GM12864 (cell line): ENCODE data around the gene CHST13.

Source experiments
- DNase-seq: peaks from one replicate; pipeline ENCODE4 v3.0.0-alpha.2; 2011; ENCODE audit warnings: low read depth
- H3K4me3 ChIP-seq: 2 replicates; pipeline ENCODE4 v1.5.1; 2011; ENCODE audit warnings: mild to moderate bottlenecking, low read depth, low read length, control low read depth
- TF ChIP-seq, protein P1 (sequence below): IDR thresholded peaks from 2 replicates; pipeline ENCODE4 v1.5.1; 2011; ENCODE audit warnings: low read depth, mild to moderate bottlenecking, moderate library complexity, low read length, control low read depth, inconsistent platforms; ENCODE audit errors: missing control alignments

CHST13 gene

DNA sequence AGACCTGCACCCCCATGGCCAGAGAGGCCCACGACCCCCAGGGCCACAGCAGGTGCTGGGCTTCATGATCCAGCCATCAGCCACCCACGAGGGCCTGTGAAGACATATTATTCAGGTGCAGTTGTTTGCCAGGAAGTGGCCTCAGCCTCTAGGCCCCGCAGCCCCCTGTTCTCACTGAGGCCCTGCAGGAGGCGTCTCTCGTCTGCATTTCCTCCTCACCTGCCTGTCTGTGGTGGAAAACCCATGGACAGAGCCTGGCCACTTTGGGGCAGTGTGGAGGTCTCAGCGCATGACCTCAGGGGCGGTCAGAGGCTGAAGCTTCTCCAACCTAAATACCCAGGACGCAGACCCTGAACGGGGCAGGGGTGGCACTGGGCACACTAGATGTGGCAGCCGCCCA is 25.0 kb upstream of the CHST13 start:
- no peak for DNase-seq
- H3K4me3 ChIP-seq: no peak overlapping the region
- TF ChIP-seq, protein P1, sequence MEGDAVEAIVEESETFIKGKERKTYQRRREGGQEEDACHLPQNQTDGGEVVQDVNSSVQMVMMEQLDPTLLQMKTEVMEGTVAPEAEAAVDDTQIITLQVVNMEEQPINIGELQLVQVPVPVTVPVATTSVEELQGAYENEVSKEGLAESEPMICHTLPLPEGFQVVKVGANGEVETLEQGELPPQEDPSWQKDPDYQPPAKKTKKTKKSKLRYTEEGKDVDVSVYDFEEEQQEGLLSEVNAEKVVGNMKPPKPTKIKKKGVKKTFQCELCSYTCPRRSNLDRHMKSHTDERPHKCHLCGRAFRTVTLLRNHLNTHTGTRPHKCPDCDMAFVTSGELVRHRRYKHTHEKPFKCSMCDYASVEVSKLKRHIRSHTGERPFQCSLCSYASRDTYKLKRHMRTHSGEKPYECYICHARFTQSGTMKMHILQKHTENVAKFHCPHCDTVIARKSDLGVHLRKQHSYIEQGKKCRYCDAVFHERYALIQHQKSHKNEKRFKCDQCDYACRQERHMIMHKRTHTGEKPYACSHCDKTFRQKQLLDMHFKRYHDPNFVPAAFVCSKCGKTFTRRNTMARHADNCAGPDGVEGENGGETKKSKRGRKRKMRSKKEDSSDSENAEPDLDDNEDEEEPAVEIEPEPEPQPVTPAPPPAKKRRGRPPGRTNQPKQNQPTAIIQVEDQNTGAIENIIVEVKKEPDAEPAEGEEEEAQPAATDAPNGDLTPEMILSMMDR: no peak

DNA sequence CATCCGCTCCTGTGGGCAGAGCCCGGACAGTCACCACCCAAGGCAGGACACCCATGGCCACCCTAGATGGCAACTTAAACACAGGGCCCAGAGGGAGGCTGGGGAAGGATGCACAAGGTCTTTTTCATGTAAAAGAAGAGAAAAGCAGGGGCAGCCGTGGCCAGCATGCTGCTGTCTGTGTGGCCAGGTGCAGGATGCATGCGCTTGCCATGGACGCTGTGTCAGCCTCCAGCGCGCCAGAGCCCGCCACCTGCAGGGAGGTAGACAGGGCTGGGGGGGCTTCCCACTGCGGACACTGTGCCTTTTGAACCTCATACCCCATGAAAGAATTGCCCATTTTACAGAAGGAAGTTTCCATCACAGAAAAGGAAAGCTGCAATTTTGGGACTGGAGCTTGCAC is 24.6 kb upstream of the CHST13 start:
- DNase-seq: no peak
- no peak overlapping the region for H3K4me3 ChIP-seq
- TF ChIP-seq, protein P1: no peak

DNA sequence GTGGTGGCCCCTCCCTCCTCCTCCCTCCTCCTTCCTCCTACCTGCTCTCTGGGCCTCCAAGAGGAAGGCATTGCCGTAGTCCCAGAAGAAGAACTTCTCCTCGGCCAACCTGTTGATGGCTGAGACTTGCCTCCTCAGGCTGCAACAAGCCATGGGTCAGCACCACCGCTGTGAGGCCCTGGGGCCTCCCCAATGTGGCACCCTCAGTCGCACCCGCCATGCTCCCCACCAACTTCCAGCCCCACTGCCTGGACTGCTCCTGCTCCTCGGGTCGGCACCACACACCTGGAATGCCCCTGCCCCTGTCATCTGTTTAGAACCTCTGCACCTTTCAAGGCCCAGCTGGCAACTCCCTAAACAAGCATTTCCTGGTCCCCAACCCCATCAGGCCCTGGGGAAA is 23.9 kb upstream of the CHST13 start:
- TF ChIP-seq, protein P1: no peak
- no peak overlapping the region for H3K4me3 ChIP-seq
- no peak for DNase-seq

DNA sequence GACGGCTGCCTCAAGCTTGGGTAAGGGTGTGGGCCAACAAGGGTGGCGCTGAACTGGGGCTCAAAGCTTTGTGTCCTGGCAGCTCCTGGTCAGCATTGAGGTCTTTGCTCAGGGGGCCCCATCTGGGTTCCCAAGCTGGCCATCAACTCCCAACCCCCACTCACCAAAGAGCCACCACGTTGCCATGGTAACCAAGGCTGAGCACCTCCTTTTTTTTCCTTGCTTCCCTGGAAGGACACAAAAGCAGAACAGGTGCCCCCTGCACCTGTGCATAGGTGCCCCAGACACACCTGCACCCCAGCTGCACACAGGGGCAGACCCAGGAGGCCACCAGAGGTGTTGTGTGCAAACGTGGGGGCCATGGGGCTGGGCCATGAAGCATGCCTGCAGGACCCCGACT is 22.9 kb upstream of the CHST13 start:
- TF ChIP-seq, protein P1: no peak
- no peak overlapping the region for H3K4me3 ChIP-seq
- DNase-seq: no peak

DNA sequence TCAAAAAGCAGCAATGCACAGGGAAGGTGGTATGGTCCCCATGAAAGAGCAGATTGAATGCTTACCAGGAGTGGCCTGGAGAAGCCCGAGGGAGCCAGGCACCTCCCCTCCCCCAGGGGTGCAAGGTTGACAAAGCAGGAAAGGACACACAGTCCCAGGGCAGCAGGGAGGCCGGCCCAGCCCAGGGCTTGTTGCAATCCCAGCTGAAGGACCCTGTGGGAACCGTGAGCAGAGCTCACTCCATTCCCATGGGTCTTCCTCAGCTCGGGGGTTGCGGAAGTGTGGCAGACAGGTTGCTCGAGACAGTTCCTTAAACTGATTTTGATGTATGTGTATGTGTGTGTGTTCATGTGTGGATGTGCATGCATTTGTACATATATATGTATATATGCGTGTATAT is 22.2 kb upstream of the CHST13 start:
- TF ChIP-seq, protein P1: no peak
- H3K4me3 ChIP-seq: no peak overlapping the region
- DNase-seq: no peak

DNA sequence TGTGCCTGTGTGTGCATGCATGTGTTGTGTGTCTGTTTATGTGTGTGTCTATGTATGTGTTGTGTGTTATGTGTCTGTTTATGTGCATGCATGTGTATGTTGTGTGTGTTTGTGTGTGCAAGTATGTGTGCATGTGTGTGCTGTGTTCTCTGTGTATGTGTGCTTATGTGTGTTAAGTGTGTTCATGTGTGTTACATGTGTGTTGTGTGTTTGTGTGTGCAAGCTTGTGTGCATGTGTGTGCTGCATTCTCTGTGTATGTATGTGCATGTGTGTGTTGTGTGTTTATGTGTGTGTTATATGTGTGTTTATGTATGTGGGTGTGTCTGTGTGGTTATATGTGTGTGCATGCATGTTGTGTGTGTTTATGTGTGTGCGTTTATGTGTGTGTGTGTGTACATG is 21.3 kb upstream of the CHST13 start:
- TF ChIP-seq, protein P1: no peak
- no peak overlapping the region for H3K4me3 ChIP-seq
- no peak for DNase-seq

DNA sequence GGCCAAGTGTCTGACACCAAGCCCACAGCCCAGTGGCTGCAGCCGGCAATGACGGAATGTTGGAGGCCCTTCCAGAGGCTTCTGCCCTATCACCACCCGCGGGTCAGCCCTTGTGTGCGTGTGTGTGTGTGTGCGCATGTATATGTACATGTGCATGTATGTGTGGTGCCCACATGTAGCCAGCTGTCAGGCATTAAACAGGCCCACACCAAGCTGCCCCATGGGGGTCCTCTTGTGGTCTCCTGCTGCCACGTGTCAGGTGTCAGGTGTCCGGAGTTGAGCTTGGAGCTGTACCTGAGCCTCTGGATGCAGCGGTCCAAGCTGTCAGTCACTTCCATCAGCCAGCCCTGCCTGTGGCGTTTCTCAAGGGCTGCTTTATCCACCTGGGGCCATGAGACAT is 20.3 kb upstream of the CHST13 start:
- TF ChIP-seq, protein P1: no peak
- no peak overlapping the region for H3K4me3 ChIP-seq
- DNase-seq: no peak
